Activated CD4-positive, alpha-beta T cell treated with anti-CD3 and anti-CD28 coated beads, Interleukin-2, amount 10 ng/mL, durations not matched to agents 24 days and 14 days (primary cell): ENCODE data around the gene CR1L. TPM values are rescaled to one million over a fixed set of nuclear protein-coding genes. Genes with fewer than 3 reads are reported as not detected.
A peak's percentile ranks its signal among the peaks of the same experiment; 100 is the strongest.
"Not testable (repeated sequence)": the region's sequence is repeated elsewhere in the genome, so short reads cannot be mapped to it uniquely, and the experiment has no call there.

Experiments
- DNase-seq: peaks from one replicate; pipeline ENCODE4 v3.0.0; 2022
- H3K27ac Mint-ChIP-seq: one replicate; pipeline ENCODE4 v1.8.0; 2022; ENCODE audit warnings: mild to moderate bottlenecking, mixed read lengths
- H3K27me3 Mint-ChIP-seq: one replicate; pipeline ENCODE4 v1.8.0; 2022; ENCODE audit warnings: mixed read lengths
- H3K36me3 Mint-ChIP-seq: one replicate; pipeline ENCODE4 v1.8.0; 2022; ENCODE audit warnings: low read depth, mild to moderate bottlenecking, mixed read lengths
- H3K4me1 Mint-ChIP-seq: one replicate; pipeline ENCODE4 v1.8.0; 2021; ENCODE audit warnings: mixed read lengths
- H3K4me3 Mint-ChIP-seq: one replicate; pipeline ENCODE4 v1.8.0; 2022; ENCODE audit warnings: mild to moderate bottlenecking, moderate library complexity, mixed read lengths
- H3K9me3 Mint-ChIP-seq: one replicate; pipeline ENCODE4 v1.8.0; 2021; ENCODE audit warnings: mixed read lengths
- intact Hi-C: fragments of 100-400 bp; cut with micrococcal nuclease; formaldehyde crosslinking; loops from one replicate; pipeline ENCODE4 v1.15.1; 2023
- total RNA-seq: library from RNA; stranded (reverse); gene quantifications from 2 replicates; pipeline ENCODE4 v1.2.3, GENCODE V29; 2022

The CR1L gene
- total RNA-seq, 1 donor from 2014 or later, result not detected

DNA sequence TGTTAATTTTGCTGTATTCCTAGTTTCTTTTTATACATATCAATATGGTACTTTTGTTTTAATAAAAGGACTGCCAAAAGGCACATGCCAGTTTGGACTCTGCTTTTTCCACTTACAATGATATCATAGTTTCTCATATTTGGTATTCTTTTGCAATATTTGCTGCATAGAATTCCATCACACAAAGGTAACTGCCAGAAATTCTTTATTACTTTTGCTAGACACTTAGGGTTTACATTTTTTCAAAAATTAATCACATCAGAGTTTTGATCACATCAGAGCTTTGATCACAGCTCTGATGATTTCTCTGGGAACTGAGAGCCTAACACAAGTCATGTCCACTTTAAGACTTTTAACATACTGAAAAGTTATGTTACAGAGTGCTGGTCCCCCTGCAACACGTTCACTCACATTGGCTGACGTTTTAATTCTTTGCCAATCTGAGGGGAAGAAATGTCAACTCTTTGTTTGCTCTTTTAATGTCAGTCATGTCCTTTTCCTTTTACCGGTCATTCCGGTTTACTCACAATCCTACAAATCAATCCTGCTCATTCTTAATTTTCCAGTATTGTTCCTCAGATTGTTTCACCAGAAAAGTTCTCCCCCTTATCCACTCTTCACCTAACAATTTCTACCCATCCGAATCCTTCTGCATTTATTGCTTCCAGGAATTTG lies 105.8 kb downstream of the CR1L start:
- H3K36me3 Mint-ChIP-seq, result peaks cover 5% of the 10 kb centered on the region
- no peak for DNase-seq
- peaks cover 49% of the 10 kb centered on the region for H3K4me1 Mint-ChIP-seq
- intact Hi-C loops, result loop anchor here (5.0 kb wide), 1 partner anchor 698 kb away; the partner anchor contains the start of genes PFKFB2 and YOD1
- H3K27me3 Mint-ChIP-seq, result no peaks in the 10 kb centered on the region
- peak overlapping the region; percentile 98 for H3K4me3 Mint-ChIP-seq
- peaks cover 4% of the 10 kb centered on the region for H3K9me3 Mint-ChIP-seq
- peak overlapping the region; percentile 98 for H3K27ac Mint-ChIP-seq

DNA sequence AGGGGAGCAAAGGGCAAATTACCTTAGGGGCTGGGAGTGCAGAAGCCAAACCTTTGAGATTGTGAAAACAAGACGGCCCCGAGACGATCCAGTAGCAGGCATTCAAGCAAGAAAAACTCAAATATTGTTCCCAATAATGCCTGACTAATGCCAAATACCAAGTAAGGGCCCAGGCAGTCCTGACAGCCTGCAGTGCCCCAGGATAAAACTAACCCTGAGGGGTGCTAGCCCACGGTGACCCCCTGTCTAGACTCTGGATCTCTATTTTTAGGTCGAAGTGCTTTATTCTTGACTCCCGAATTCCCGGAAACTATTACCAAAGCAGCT lies 106.5 kb downstream of the CR1L start:
- Mint-ChIP-seq H3K4me1 (peaks cover 56% of the 10 kb centered on the region), H3K27ac (peak overlapping the region; percentile 98)
- not testable (repeated sequence) for H3K27me3 Mint-ChIP-seq

DNA sequence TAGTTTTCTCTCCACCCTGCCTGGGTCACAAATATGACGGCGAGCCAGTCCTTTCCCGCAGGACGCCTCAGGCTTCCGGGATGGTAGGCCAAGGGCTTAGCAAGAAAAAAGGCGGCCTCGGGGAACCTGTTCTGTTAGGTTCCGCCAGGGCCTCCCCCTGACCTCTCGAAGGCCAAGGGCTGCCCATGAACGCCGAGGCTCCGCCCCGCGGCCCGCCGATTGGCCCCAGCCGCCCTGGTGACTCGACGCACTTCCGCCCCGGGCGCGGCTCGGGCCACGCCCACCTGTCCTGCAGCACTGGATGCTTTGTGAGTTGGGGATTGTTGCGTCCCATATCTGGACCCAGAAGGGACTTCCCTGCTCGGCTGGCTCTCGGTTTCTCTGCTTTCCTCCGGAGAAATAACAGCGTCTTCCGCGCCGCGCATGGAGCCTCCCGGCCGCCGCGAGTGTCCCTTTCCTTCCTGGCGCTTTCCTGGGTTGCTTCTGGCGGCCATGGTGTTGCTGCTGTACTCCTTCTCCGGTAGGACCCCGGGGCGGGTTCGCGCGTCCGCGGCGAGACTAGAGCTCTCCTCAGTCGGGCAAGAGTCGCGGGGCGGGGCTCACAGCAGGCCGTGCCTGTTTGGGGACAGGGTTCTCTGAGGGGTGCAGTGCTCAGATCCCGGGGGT lies 107.0 kb downstream of the CR1L start, which contains the start of gene CD46:
CD46 (plus strand) TSS at position 265 of the 666 bp plus-strand sequence; CDS start at position 424, 159 bp downstream.
- no peaks in the 10 kb centered on the region for H3K27me3 Mint-ChIP-seq
- peaks cover 59% of the 10 kb centered on the region for H3K4me1 Mint-ChIP-seq
- H3K9me3 Mint-ChIP-seq, result peaks cover 4% of the 10 kb centered on the region
- peaks cover 14% of the 10 kb centered on the region for H3K36me3 Mint-ChIP-seq
- peak within 1 kb of the TSS; percentile 98 for H3K27ac Mint-ChIP-seq
- H3K4me3 Mint-ChIP-seq, result peak within 1 kb of the TSS; percentile 98
- DNase-seq, result peak; percentile 99
- intact Hi-C loops, result loop anchor here (2.0 to 5.0 kb wide), 4 partner anchors 45 to 700 kb away; partner anchors contain the start of genes PFKFB2 and YOD1

More for the DNA sequence above, 106.5 kb downstream of the CR1L start:
- not testable (repeated sequence) for H3K9me3 Mint-ChIP-seq, DNase-seq
- intact Hi-C loops, result loop anchor here (5.0 kb wide), 1 partner anchor 699 kb away; the partner anchor contains the start of genes PFKFB2 and YOD1
- peak overlapping the region; percentile 98 for H3K4me3 Mint-ChIP-seq
- H3K36me3 Mint-ChIP-seq, result peaks cover 10% of the 10 kb centered on the region

DNA sequence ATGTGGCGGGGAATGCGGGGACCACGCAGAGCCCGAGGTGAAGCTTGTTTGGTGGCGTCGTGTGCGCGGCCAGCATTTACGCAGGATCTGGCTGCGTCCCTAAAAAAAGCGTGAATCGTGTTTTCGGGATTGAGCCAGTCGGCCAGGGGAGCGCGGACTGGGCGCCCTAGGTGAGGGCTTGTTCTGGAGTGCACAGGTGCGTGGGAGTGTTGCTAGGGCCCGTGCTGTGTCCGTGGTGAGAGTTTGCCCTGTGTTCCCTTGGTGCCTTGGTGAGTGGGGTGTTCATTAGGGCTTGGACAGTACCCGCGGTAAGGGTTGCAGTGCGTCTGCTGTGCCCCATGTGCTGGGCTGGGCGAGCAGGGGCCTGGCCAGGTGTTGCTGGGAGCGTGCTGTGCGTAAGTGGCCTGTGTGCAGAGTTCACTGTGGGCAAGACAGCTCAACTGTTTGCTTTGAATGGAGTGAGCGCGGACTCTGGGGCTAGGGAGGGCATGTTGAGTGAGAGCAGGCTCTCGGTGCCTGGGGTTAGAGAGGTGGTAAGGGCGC lies 107.6 kb downstream of the CR1L start:
- H3K27me3 Mint-ChIP-seq, result no peaks in the 10 kb centered on the region
- intact Hi-C loops, result loop anchor here (2.0 to 5.0 kb wide), 4 partner anchors 44 to 700 kb away; partner anchors contain the start of genes PFKFB2 and YOD1
- peaks cover 16% of the 10 kb centered on the region for H3K36me3 Mint-ChIP-seq
- H3K27ac Mint-ChIP-seq, result peak overlapping the region; percentile 98
- peaks cover 59% of the 10 kb centered on the region for H3K4me1 Mint-ChIP-seq
- peak; percentile 75 for DNase-seq
- peaks cover 2% of the 10 kb centered on the region for H3K9me3 Mint-ChIP-seq
- peak overlapping the region; percentile 98 for H3K4me3 Mint-ChIP-seq

DNA sequence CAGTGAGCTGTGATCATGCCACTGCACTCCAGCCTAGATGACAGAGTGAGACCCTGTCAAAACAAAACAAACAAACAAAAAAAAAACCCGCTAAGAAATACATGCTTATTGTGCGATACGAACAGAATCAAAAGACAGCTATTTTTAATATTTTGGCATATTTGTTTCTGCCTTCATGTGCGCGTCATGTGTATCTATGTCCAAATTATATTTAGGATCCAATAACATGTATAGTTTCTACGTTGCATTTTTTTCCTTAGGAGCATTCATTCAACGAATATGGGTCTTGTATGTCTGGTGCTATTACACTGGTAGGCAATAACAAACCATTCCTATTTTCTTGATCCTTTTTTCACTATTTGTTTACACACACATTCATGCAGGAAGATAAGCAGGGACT lies 108.7 kb downstream of the CR1L start:
- DNase-seq, result no peak
- H3K9me3 Mint-ChIP-seq, result no peaks in the 10 kb centered on the region
- intact Hi-C loops, result loop anchor here (2.0 to 5.0 kb wide), 4 partner anchors 43 to 701 kb away; partner anchors contain the start of genes PFKFB2 and YOD1
- H3K4me3 Mint-ChIP-seq, result peak overlapping the region; percentile 98
- H3K27ac Mint-ChIP-seq, result no peak overlapping the region
- H3K4me1 Mint-ChIP-seq, result peaks cover 59% of the 10 kb centered on the region
- H3K36me3 Mint-ChIP-seq, result peaks cover 26% of the 10 kb centered on the region
- no peaks in the 10 kb centered on the region for H3K27me3 Mint-ChIP-seq

DNA sequence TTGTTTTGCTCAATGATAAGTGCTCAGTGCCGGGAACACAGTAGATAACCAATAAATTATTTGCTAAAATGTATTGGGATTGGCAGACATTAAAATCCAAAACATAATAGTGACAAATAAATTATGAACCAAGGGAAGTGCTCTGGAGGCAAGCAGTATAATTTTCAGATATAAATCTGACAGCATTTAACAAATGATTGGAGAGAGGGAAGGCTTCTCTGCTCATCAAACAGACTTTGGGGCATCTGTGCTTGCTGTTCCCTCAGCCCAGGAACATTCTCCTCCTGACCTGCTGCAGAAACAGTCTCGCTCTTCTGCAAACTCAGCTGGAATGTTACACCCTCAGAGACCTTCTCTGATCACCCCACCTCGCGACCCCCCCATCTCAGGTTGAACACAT lies 109.1 kb downstream of the CR1L start:
- H3K4me1 Mint-ChIP-seq, result peaks cover 55% of the 10 kb centered on the region
- peaks cover 28% of the 10 kb centered on the region for H3K36me3 Mint-ChIP-seq
- intact Hi-C loops, result loop anchor here (5.0 kb wide), 1 partner anchor 702 kb away; the partner anchor contains the start of genes PFKFB2 and YOD1
- DNase-seq, result no peak
- H3K27ac Mint-ChIP-seq, result no peak overlapping the region
- peak overlapping the region; percentile 98 for H3K4me3 Mint-ChIP-seq
- no peaks in the 10 kb centered on the region for H3K9me3 Mint-ChIP-seq
- no peaks in the 10 kb centered on the region for H3K27me3 Mint-ChIP-seq

DNA sequence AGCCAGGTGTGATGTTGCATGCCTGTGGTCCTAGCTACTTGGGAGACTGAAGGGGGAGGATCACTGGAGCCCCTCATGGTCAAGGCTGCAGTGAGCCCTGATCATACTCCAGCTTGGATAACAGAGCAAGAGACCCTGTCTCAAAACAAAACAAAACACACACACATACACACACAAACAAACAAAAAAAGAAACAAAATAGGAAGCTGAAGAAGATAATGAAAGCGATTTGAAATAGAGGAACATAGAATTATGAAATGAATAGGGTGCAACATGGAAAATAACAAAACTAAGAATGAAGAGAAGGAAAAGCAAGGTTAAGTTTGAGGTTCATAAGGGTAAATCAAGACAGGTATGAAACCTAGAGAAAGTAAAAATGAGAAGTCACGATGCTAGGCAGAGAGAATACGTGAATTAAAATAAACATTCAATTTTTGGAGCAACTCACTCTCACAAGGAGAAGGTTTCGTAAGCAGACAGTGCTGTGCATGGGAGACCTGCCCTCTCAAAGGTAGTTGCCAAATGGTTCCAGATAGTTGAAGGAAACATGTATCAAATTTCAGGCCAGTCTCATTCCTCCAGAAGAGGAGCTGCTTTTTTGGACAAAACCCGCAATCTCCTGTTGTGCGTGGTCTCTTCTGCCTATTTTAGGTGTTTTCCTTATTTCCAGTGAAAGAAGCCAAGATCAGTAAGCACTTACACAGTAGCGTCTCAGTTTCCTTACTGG lies 110.2 kb downstream of the CR1L start:
- Mint-ChIP-seq H3K4me3 (no peak overlapping the region), H3K36me3 (peaks cover 36% of the 10 kb centered on the region), H3K9me3 (no peaks in the 10 kb centered on the region)

DNA sequence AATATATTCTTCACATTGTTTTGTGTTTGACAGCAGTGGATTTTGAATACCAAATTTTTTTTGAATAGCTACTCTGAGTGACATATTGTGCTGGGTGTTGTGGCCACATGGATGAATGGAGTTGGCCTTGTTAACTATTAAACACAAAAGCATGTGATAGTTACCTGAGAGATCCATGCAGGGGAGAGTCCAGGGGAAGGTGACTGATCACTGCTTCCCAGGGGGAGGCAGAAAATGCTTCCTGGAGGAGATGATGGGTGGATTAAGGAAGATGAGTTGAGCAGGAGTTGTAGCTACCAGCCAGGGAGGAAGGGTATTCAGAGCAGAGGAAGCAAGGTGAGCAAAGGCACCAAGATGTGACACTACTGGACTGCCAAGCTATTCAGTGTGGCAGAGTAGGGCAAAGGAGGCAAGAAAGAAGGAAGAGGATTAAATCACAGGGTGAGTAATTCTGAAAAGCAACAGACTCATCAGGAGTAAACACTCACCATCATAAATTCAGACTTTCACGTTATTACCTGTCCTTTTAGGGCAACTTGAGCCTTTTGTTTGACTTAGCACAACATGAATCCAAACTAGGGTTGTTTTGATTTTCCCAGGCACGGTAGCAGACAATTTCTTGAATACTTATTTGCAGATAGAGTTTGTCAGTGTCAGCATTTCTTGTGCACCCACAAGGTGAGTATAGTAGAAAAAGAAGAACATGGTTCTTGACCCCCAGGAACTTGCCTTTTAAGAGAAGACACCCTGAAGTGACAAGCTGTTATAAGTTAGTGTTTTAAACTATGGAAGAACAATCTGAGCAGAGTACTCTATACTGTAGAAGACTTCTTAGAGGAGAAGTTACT lies 111.1 kb downstream of the CR1L start:
- intact Hi-C loops, result no loop called here
- H3K4me1 Mint-ChIP-seq, result peaks cover 44% of the 10 kb centered on the region
- no peaks in the 10 kb centered on the region for H3K27me3 Mint-ChIP-seq
- no peaks in the 10 kb centered on the region for H3K9me3 Mint-ChIP-seq
- H3K36me3 Mint-ChIP-seq, result peaks cover 43% of the 10 kb centered on the region
- peak overlapping the region; percentile 4 for H3K4me3 Mint-ChIP-seq
- peak overlapping the region; percentile 63 for H3K27ac Mint-ChIP-seq
- no peak for DNase-seq

More for the DNA sequence above, 110.2 kb downstream of the CR1L start:
- no peak overlapping the region for H3K27ac Mint-ChIP-seq
- H3K4me1 Mint-ChIP-seq, result peaks cover 48% of the 10 kb centered on the region
- no peaks in the 10 kb centered on the region for H3K27me3 Mint-ChIP-seq
- intact Hi-C loops, result loop anchor here (5.0 kb wide), 1 partner anchor 703 kb away; the partner anchor contains the start of genes PFKFB2 and YOD1
- no peak for DNase-seq

DNA sequence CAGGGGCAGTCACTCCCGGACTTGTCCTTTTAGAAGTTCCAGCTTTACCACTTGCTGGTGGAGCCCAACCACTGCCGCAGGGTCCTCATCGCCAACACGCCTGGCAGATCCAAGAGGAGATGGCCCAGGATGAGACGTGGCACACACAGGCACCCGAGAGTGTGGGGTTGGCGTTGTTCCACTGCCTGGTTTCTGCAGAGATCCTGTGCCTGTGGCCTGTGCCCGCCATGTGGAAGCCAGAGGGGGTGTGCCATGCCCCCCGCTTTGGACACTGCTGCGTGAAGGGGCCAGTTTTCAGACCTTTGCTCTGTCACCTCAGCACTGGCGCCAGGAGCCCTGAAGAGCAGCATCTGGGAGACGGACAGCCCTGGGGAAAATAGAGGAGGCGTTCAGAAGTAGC lies 117.7 kb downstream of the CR1L start:
- no peak overlapping the region for H3K27ac Mint-ChIP-seq
- no peak overlapping the region for H3K4me3 Mint-ChIP-seq
- intact Hi-C loops, result no loop called here
- DNase-seq, result no peak
- H3K4me1 Mint-ChIP-seq, result peaks cover 7% of the 10 kb centered on the region
- no peaks in the 10 kb centered on the region for H3K27me3 Mint-ChIP-seq
- H3K9me3 Mint-ChIP-seq, result no peaks in the 10 kb centered on the region
- H3K36me3 Mint-ChIP-seq, result peaks cover 80% of the 10 kb centered on the region

DNA sequence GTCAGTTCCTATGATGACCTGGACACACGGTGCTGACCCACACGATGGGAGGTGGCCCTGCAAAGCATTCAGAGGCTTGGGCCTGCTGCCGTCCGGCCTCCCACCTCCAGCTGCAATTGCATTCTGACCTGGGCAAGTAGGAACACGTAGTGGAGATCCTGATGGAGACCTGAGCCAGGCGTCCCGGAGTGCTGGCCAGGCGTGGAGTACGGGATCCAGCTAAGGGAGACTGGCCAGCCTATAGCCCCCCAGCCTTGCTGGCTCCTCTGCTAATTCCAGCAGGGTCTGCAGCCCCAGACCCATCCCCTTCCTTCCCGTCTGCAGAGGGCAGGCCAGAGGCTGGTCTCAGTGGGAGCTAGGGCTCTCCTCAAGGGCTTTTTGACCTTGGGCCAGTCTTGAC lies 118.2 kb downstream of the CR1L start:
- Mint-ChIP-seq H3K9me3 (no peaks in the 10 kb centered on the region), H3K27me3 (no peaks in the 10 kb centered on the region), H3K27ac (no peak overlapping the region), H3K4me1 (peaks cover 5% of the 10 kb centered on the region), H3K36me3 (peaks cover 79% of the 10 kb centered on the region), H3K4me3 (no peak overlapping the region)
- DNase-seq, result no peak
- intact Hi-C loops, result no loop called here

DNA sequence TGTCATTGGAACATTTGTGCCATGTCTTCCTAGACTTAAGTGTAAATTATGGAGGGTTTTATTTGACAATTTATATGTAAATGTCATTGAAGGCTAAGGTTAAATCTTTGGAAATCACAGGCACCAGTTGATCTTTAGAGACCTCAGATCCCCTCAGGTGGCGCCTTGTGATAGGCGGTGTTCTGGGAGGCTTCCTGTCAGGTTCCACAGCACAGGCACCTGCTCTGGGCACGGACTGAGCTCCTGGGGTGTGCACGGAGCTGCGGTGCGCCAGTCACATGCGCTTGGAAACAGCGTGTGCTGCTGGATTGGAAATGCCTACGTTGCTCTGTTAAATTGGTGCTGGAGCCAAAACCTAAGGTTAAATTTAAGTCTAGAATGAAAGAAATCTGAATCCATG lies 119.0 kb downstream of the CR1L start:
- Mint-ChIP-seq H3K4me1 (peaks cover 8% of the 10 kb centered on the region), H3K27ac (no peak overlapping the region), H3K27me3 (no peaks in the 10 kb centered on the region), H3K9me3 (no peaks in the 10 kb centered on the region), H3K4me3 (no peak overlapping the region), H3K36me3 (peaks cover 80% of the 10 kb centered on the region)
- intact Hi-C loops, result no loop called here
- no peak for DNase-seq

DNA sequence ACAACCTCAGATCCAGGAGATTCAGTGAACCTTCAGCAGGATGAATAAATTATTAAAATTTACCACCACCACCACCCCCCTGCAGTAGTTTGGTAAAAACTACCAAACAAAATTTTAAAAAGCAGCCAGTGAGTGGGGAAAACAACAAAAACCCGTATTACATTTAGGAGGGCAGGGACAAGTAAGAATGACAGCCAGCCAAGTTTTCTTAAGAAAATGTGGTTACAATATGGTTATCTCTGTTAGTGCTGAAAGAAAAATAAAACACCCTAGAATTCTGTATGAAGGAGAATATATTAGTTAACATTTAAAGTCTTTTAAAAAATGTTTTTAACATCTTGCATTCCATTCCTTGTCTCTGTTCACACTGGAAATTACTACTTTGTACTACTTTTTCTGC lies 121.6 kb downstream of the CR1L start:
- intact Hi-C loops, result no loop called here
- Mint-ChIP-seq H3K4me1 (peaks cover 8% of the 10 kb centered on the region), H3K4me3 (no peak overlapping the region), H3K36me3 (peaks cover 80% of the 10 kb centered on the region), H3K27ac (no peak overlapping the region), H3K9me3 (peaks cover 5% of the 10 kb centered on the region), H3K27me3 (no peaks in the 10 kb centered on the region)
- no peak for DNase-seq

DNA sequence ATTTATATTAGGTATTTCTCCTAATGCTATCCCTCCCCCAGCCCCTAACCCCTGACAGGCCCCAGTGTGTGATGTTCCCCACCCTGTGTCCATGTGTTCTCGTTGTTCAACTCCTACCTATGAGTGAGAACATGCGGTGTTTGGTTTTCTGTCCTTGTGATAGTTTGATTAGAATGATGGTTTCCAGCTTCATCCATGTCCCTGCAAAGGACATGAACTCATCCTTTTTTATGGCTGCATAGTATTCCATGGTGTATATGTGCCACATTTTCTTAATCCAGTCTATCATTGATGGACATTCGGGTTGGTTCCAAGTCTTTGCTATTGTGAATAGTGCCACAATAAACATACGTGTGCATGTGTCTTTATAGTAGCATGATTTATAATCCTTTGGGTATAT lies 125.6 kb downstream of the CR1L start:
- H3K9me3 Mint-ChIP-seq, result peaks cover 12% of the 10 kb centered on the region
- peaks cover 81% of the 10 kb centered on the region for H3K36me3 Mint-ChIP-seq
- H3K4me3 Mint-ChIP-seq, H3K27ac Mint-ChIP-seq, H3K27me3 Mint-ChIP-seq, DNase-seq, H3K4me1 Mint-ChIP-seq, intact Hi-C loops: not testable (repeated sequence)
